Activated CD4-positive, CD25-positive, alpha-beta regulatory T cell treated with anti-CD3 and anti-CD28 coated beads, Interleukin-2, amount 50 U/mL, for 16 hours (primary cell): ENCODE data around the gene NHLRC4.

Source experiments
- DNase-seq: peaks from one replicate; pipeline ENCODE4 v3.0.0-alpha.2; 2020; ENCODE audit warnings: low read depth, low spot score

Gene NHLRC4, protein sequence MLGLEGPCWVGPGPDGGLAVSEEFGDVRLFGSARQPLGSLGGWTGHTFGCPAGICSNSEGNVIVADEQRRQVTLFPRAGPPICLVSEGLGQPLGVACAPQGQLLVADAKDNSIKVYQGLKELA

GRCh38 chr16:566475-567372 is at the start of gene NHLRC4:
NHLRC4 (plus strand) TSS chr16:567005; CDS start chr16:568048, 1,043 bp downstream.
- no peak for DNase-seq

GRCh38 chr16:518858-519257 is 47.9 kb upstream of the NHLRC4 start:
- DNase-seq: no peak

DNA sequence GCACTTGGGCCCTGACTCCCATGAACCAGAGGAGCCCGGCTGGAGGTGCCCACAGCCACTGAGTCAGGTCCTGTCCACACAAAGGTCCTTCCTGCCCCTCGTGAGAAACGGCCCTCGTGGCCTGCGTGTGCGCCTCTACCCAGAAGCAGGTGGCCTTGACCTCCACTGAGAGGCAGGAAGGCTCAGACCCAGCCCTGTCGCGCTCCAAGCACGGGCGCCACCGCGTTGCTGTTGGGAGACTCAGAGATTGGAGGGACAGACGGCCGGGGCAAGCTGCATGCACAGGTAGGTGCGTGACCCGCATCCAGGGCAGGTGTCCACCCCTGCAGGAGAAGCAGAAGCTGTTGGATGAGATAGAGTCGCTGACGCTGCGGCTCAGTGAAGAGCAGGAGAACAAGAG is 47.4 kb upstream of the NHLRC4 start:
- DNase-seq: no peak

DNA sequence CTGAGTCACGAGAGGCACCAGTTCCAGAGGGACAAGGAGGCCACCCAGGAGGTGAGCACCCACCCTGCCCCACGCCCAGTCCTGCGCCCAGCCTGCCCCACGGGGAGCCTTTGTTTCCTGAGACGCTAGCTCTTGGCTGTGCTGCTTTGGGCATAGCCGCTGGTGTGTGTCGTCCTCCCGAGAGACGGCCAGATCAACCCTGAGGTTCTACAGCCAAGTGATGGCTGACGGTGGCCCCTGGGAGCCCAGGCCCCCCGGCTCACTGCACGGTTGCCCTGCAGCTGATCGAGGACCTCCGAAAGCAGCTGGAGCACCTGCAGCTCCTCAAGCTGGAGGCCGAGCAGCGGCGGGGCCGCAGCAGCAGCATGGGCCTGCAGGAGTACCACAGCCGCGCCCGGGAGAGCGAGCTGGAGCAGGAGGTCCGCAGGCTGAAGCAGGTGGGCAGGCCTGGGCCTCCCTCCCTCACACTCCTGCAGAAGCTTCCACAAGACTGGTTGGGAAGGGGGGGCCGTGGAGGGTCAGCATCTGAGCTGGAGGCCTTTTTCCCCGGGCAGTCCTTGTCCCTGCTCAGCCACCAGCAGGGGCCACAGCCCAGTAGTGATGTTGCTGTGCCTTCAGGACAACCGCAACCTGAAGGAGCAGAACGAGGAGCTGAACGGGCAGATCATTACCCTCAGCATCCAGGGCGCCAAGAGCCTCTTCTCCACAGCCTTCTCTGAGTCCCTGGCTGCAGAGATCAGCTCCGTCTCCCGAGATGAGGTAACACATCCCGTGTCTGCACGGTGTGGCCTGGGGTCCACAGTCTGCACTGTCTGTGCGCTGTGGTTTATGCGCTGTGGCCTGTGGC is 46.7 kb upstream of the NHLRC4 start:
- DNase-seq: no peak

DNA sequence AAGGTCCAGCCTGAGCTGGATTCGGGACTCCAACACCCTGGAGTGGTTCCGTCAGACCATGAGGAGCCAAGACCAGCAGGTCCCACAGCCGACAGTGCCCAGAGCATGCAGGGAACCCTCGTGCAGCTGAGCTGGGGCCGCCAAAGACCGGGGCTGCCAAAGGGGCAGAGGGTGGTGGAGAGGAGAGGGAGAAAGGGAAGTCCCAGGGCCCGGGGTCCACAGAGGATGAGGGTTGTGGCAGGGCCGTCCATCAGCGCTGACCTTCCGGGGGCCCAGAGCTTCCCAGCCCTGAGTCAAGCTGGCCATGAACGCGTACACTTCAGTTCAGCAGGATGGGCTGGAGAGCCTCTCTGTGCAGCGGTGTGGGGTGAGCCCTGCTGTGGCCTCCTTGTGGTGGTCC is 46.0 kb upstream of the NHLRC4 start:
- no peak for DNase-seq

- DNase-seq: no peak
These were observed 45.2 kb upstream of the NHLRC4 start for GRCh38 chr16:521381-522210.

- no peak for DNase-seq
These were observed 44.3 kb upstream of the NHLRC4 start for GRCh38 chr16:522320-523096.

GRCh38 chr16:523097-523741 is 43.6 kb upstream of the NHLRC4 start:
- DNase-seq: no peak

DNA sequence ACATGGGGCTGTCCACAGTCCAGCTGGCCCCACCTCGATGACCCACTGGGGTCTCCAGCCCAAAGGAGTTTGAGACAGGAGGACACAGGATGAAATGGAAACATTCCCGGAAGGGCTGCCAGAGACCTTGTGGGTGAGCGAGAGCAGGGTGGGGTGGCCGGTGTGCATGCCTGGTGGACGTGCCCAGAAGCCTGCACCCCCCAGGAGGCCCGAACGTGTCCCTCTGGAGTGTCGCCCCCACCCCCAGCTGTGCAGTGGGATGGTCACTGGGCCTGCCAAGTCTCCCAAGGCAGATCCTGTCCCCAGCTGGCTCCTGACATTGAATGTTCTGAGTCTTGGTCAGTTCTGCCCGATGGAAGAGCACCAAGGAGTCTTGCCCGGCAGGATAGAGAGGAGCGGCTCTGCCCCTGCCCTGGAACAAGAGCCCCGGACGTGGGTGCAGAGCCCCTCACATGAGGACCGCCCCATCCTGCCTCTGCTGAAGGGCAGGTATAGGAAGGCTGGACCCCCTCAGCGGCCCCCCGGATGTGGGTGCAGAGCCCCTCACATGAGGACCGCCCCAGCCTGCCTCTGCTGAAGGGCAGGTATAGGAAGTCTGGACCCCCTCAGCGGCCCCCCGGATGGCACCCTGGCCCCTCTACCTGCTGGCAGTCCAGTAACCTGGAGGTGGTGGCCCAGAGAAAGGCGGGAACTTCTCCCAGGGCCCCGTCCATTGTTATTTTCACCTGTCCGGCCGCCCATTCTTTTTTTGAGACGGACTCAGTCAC is 42.3 kb upstream of the NHLRC4 start:
- no peak for DNase-seq

GRCh38 chr16:525123-525519 is 41.7 kb upstream of the NHLRC4 start:
- DNase-seq: no peak

DNA sequence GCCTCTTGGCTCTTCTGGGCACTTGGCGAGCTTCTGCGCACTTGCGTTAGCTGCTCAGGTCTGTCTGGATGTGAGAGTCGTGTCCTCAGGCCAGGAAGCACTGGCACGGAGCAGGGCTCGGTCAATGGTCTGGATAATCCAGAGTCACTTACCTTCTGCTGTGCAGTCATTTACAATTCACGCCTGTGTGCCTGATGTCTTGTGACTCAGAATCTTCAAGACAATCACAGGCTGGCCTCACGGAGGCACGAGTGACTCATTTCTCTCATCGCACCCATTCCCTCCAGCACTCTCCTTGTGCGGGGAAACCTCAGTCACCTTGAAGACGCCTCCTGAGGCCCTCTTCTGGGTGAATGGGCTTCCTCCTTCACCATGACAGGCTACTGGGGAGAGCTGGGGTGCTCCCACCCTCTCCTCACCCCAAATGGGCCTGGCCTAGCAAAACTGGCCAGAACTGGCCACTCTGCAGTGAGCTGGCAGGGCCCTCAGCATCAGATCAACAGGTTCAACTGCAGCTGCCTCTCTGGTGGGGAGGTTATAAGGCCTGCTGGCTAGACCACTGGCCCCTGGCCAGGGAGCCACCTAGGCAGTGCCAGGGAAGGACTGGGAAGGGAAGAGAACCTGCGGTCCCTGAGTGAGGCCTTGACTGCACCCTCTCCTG is 41.2 kb upstream of the NHLRC4 start:
- DNase-seq: peak; percentile 50

DNA sequence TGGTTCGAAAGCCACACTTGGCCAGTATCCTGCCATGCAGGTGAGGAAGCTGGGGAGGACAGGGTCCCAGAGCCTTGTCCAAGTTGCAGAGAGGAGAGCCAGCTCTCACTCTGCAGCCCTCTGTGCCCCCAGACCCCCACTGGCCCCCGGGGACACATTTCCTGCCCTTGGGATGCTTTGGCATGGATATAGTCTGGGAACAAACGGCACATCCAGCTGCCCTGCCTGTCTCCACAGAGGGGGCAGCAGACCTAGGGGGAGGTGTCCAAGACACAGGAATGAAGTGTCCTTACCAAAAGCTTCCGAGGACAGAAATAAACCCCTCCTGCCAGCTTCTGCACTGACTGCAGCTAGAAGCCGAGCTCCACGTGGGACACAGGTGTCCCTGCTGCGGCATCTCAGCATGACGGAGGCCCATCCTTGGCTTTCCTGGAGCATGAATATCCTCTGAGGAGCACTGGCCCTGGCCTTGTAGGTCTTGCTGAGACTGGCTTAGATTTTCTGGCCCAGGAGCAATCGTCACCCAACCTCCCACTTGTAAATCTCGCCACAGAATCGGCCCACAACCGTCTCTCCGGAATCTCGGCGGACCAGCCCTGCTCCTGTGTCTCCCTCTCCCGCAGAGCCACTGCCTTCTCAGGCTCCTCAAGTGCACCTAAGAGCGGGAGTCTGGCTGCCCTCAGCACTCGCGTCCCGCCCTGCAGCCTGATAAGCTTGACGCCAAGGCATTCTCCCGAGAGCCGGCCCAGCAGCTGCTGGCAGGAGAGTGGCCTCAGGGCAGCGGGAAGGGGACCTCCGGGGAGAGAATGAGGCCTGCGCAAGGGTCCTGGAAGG is 40.4 kb upstream of the NHLRC4 start:
- no peak for DNase-seq

- peak; percentile 69 for DNase-seq
These were observed 39.5 kb upstream of the NHLRC4 start, which contains the start of gene CAPN15 for GRCh38 chr16:527015-527903. CAPN15 (plus strand) TSS chr16:527712; CDS start chr16:546839, 19,127 bp downstream.

- no peak for DNase-seq
These were observed 38.4 kb upstream of the NHLRC4 start for GRCh38 chr16:528111-529011.

- DNase-seq: no peak
These were observed 37.7 kb upstream of the NHLRC4 start for GRCh38 chr16:529012-529575.
